Measurements from ENCODE around the gene ICAM2. TPM values are rescaled to one million over a fixed set of nuclear protein-coding genes. Genes with fewer than 3 reads are reported as not detected.
"Not testable (repeated sequence)": the region's sequence is repeated elsewhere in the genome, so short reads cannot be mapped to it uniquely, and the experiment has no call there.

The ICAM2 gene
- total RNA-seq, 1 experiment from 2014 or later = not detected

- Histone ChIP-seq H3K4me3 (no peak overlapping the region), H3K27me3 (peaks cover 54% of the 10 kb centered on the region), H3K9me3 (no peaks in the 10 kb centered on the region), H3K36me3 (no peaks in the 10 kb centered on the region)
- no peak for DNase-seq
These were observed 27.0 kb downstream of the ICAM2 start for GRCh38 chr17:63993368-63993985.

- H3K36me3 ChIP-seq = no peaks in the 10 kb centered on the region
These were observed 28.8 kb downstream of the ICAM2 start for GRCh38 chr17:63991611-63992010.

GRCh38 chr17:63989622-63990345 lies 30.6 kb downstream of the ICAM2 start:
- H3K36me3 ChIP-seq = no peaks in the 10 kb centered on the region
- H3K9me3 ChIP-seq = no peaks in the 10 kb centered on the region
- H3K27me3 ChIP-seq = peaks cover 22% of the 10 kb centered on the region
- DNase-seq = no peak
- no peak overlapping the region for H3K4me3 ChIP-seq

More at GRCh38 chr17:63991611-63992010, 28.8 kb downstream of the ICAM2 start:
- no peak for DNase-seq
- Histone ChIP-seq H3K4me3 (no peak overlapping the region), H3K9me3 (no peaks in the 10 kb centered on the region), H3K27me3 (peaks cover 36% of the 10 kb centered on the region)

- DNase-seq = no peak
- Histone ChIP-seq H3K27me3 (peaks cover 19% of the 10 kb centered on the region), H3K36me3 (no peaks in the 10 kb centered on the region), H3K9me3 (no peaks in the 10 kb centered on the region), H3K4me3 (no peak overlapping the region)
These were observed 31.5 kb downstream of the ICAM2 start for GRCh38 chr17:63988741-63989621.

- Histone ChIP-seq H3K36me3 (no peaks in the 10 kb centered on the region), H3K9me3 (peaks cover under 1% of the 10 kb centered on the region; the same call in 1 of the 2 replicates), H3K27me3 (peaks cover 12% of the 10 kb centered on the region), H3K4me3 (no peak overlapping the region)
- no peak for DNase-seq
These were observed 32.3 kb downstream of the ICAM2 start for GRCh38 chr17:63988127-63988478.

GRCh38 chr17:63987221-63988126 lies 33.0 kb downstream of the ICAM2 start:
- Histone ChIP-seq H3K4me3 (no peak overlapping the region), H3K27me3 (peaks cover 9% of the 10 kb centered on the region), H3K9me3 (peaks cover 6% of the 10 kb centered on the region), H3K36me3 (no peaks in the 10 kb centered on the region)
- no peak for DNase-seq

GRCh38 chr17:63986821-63987220 lies 33.6 kb downstream of the ICAM2 start:
- no peak for DNase-seq
- H3K27me3 ChIP-seq = peaks cover 5% of the 10 kb centered on the region
- H3K4me3 ChIP-seq = no peak overlapping the region

GRCh38 chr17:63985387-63986140 lies 34.9 kb downstream of the ICAM2 start:
- no peaks in the 10 kb centered on the region for H3K27me3 ChIP-seq
- peaks cover 13% of the 10 kb centered on the region for H3K9me3 ChIP-seq
- no peak overlapping the region for H3K4me3 ChIP-seq
- no peaks in the 10 kb centered on the region for H3K36me3 ChIP-seq
- DNase-seq = no peak

More at GRCh38 chr17:63986821-63987220, 33.6 kb downstream of the ICAM2 start:
- Histone ChIP-seq H3K9me3 (peaks cover 10% of the 10 kb centered on the region), H3K36me3 (no peaks in the 10 kb centered on the region)

GRCh38 chr17:63984651-63985386 lies 35.6 kb downstream of the ICAM2 start:
- DNase-seq = peak; percentile 84
- no peak overlapping the region for H3K4me3 ChIP-seq
- peaks cover 13% of the 10 kb centered on the region for H3K9me3 ChIP-seq
- H3K36me3 ChIP-seq = no peaks in the 10 kb centered on the region
- H3K27me3 ChIP-seq = no peaks in the 10 kb centered on the region

- Histone ChIP-seq H3K36me3 (no peaks in the 10 kb centered on the region), H3K9me3 (peaks cover 13% of the 10 kb centered on the region), H3K27me3 (no peaks in the 10 kb centered on the region), H3K4me3 (no peak overlapping the region)
- DNase-seq = no peak
These were observed 36.2 kb downstream of the ICAM2 start for GRCh38 chr17:63984236-63984635.

GRCh38 chr17:63983320-63983719 lies 37.1 kb downstream of the ICAM2 start:
- DNase-seq = no peak
- no peaks in the 10 kb centered on the region for H3K36me3 ChIP-seq
- H3K9me3 ChIP-seq = peaks cover 13% of the 10 kb centered on the region
- no peaks in the 10 kb centered on the region for H3K27me3 ChIP-seq
- H3K4me3 ChIP-seq = no peak overlapping the region

GRCh38 chr17:63982641-63983040 lies 37.8 kb downstream of the ICAM2 start:
- DNase-seq, H3K36me3 ChIP-seq, H3K27me3 ChIP-seq, H3K4me3 ChIP-seq: not testable (repeated sequence)
- H3K9me3 ChIP-seq = peaks cover 13% of the 10 kb centered on the region

GRCh38 chr17:63978272-63979200 lies 41.9 kb downstream of the ICAM2 start:
- no peak for DNase-seq
- no peaks in the 10 kb centered on the region for H3K27me3 ChIP-seq
- H3K36me3 ChIP-seq = no peaks in the 10 kb centered on the region
- peaks cover 13% of the 10 kb centered on the region for H3K9me3 ChIP-seq
- no peak overlapping the region for H3K4me3 ChIP-seq

- Histone ChIP-seq H3K36me3 (no peaks in the 10 kb centered on the region), H3K9me3 (0 out of 2 replicates have a peak, but pooled peaks cover 1% of the 10 kb centered on the region), H3K4me3 (no peak overlapping the region), H3K27me3 (no peaks in the 10 kb centered on the region)
- DNase-seq = no peak
These were observed 43.7 kb downstream of the ICAM2 start for GRCh38 chr17:63976702-63977101.
